Osteoblast (primary cell): Measurements from ENCODE around the gene TPPP2. TPM values are rescaled to one million over a fixed set of nuclear protein-coding genes. Genes with fewer than 3 reads are reported as not detected.
"Not testable (repeated sequence)": the region's sequence is repeated elsewhere in the genome, so short reads cannot be mapped to it uniquely, and the experiment has no call there.

Source experiments
- DNase-seq: peaks from one replicate; pipeline ENCODE4 v3.0.0; 2011; ENCODE audit warnings: low spot score, mixed read lengths; ENCODE audit not compliant: insufficient read length; ENCODE audit errors: missing footprints
- H2AFZ ChIP-seq: 2 replicates; pipeline ENCODE4 v1.6.0; 2011; ENCODE audit warnings: mild to moderate bottlenecking, low read length
- H3K27ac ChIP-seq: 2 replicates; pipeline ENCODE4 v1.5.1; 2011; ENCODE audit warnings: mild to moderate bottlenecking, low read depth, low read length, moderate library complexity
- H3K27me3 ChIP-seq: 2 replicates; pipeline ENCODE4 v1.6.0; 2012; ENCODE audit warnings: mild to moderate bottlenecking, control low read depth, inconsistent platforms, low read length, moderate library complexity; ENCODE audit not compliant: insufficient read depth
- H3K36me3 ChIP-seq: 2 replicates; pipeline ENCODE4 v1.5.1; 2011; ENCODE audit warnings: mild to moderate bottlenecking, low read length, control low read depth, moderate library complexity; ENCODE audit not compliant: insufficient read depth
- H3K4me1 ChIP-seq: 2 replicates; pipeline ENCODE4 v1.5.1; 2011; ENCODE audit warnings: mild to moderate bottlenecking, low read length, control low read depth, moderate library complexity; ENCODE audit not compliant: insufficient read depth
- H3K4me2 ChIP-seq: 2 replicates; pipeline ENCODE4 v1.6.0; 2011; ENCODE audit warnings: mild to moderate bottlenecking, low read length; ENCODE audit not compliant: insufficient read depth
- H3K4me3 ChIP-seq: fragments of 200-600 bp; sonication (generic); 3 replicates; pipeline ENCODE4 v1.5.1; 2012; ENCODE audit warnings: mild to moderate bottlenecking, low read length, inconsistent platforms; ENCODE audit not compliant: insufficient read depth
- H3K79me2 ChIP-seq: 2 replicates; pipeline ENCODE4 v1.6.0; 2012; ENCODE audit warnings: mild to moderate bottlenecking, low read length, control low read depth, inconsistent platforms; ENCODE audit not compliant: insufficient read depth
- H3K9me3 ChIP-seq: 2 replicates; pipeline ENCODE4 v1.5.1; 2011; ENCODE audit warnings: low read depth, low read length, control low read depth
- H4K20me1 ChIP-seq: 2 replicates; pipeline ENCODE4 v1.6.0; 2012; ENCODE audit warnings: mild to moderate bottlenecking, low read length, control low read depth; ENCODE audit not compliant: insufficient read depth
- CTCF ChIP-seq: IDR thresholded peaks from 2 replicates; pipeline ENCODE4 v1.5.1; 2011; ENCODE audit warnings: mild to moderate bottlenecking, low read depth, low read length, moderate library complexity; ENCODE audit errors: extremely low read depth
- total RNA-seq: library from RNA; depleted of rRNA; stranded (reverse); fragments of >200 nt; gene quantifications from 2 replicates; pipeline ENCODE4 v1.2.3, GENCODE V29; 2012

The TPPP2 gene
- total RNA-seq, result not detected in 2 replicates

GRCh38 chr14:21029917-21030316, at the start of gene TPPP2:
Gene TPPP2 (plus strand): TSS chr14:21030217. CDS start chr14:21030582, 365 bp downstream.
- Histone ChIP-seq H3K4me1 (no peaks in the 10 kb centered on the region), H3K27ac (no peak within 1 kb of the TSS), H4K20me1 (no peaks in the 10 kb centered on the region), H3K79me2 (no peaks in the 10 kb centered on the region), H3K4me2 (no peak within 1 kb of the TSS), H3K36me3 (no peaks in the 10 kb centered on the region), H2AFZ (no peak within 1 kb of the TSS), H3K4me3 (no peak within 1 kb of the TSS), H3K9me3 (no peaks in the 10 kb centered on the region), H3K27me3 (peaks cover 57% of the 10 kb centered on the region)
- no peak for DNase-seq
- TF ChIP-seq CTCF, result no peak

- H3K79me2 ChIP-seq, result no peaks in the 10 kb centered on the region
- no peak overlapping the region for H3K27ac ChIP-seq
- no peaks in the 10 kb centered on the region for H4K20me1 ChIP-seq
- no peak for TF ChIP-seq CTCF
- no peaks in the 10 kb centered on the region for H3K4me1 ChIP-seq
- no peak overlapping the region for H3K4me3 ChIP-seq
- no peak overlapping the region for H3K4me2 ChIP-seq
- no peaks in the 10 kb centered on the region for H3K36me3 ChIP-seq
- no peak overlapping the region for H2AFZ ChIP-seq
- H3K9me3 ChIP-seq, result no peaks in the 10 kb centered on the region
- DNase-seq, result no peak
- H3K27me3 ChIP-seq, result no peaks in the 10 kb centered on the region
Measured at GRCh38 chr14:20980906-20981305, 49.1 kb upstream of the TPPP2 start.

- H3K4me1 ChIP-seq, result peaks cover 15% of the 10 kb centered on the region
- H3K4me3 ChIP-seq, result no peak overlapping the region
- DNase-seq, result no peak
- H3K4me2 ChIP-seq, result no peak overlapping the region
- H3K27me3 ChIP-seq, result no peaks in the 10 kb centered on the region
- no peaks in the 10 kb centered on the region for H4K20me1 ChIP-seq
- H3K36me3 ChIP-seq, result no peaks in the 10 kb centered on the region
- H3K9me3 ChIP-seq, result no peaks in the 10 kb centered on the region
- H3K79me2 ChIP-seq, result no peaks in the 10 kb centered on the region
- TF ChIP-seq CTCF, result no peak
- no peak overlapping the region for H2AFZ ChIP-seq
- no peak overlapping the region for H3K27ac ChIP-seq
Measured at GRCh38 chr14:20982646-20983369, 47.2 kb upstream of the TPPP2 start.

DNA sequence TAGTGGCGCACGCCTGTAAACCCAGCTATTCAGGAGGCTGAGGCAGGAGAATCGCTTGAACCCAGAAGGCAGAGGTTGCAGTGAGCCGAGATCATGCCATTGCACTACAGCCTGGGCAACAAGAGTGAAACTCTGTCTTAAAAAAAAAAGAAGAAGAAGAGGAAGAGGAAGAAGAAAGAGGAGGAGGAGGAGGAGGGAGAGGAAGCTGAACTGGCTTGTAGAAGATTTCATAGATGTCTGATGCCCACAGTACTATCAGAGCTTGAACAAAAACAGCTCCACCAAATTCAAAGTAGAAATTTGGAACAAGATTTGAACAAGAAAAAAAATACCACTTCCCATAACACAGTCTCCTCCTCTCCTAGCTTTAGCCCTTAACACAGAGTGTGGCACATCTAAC, 44.4 kb upstream of the TPPP2 start:
- peaks cover 23% of the 10 kb centered on the region for H3K4me1 ChIP-seq
- H3K27me3 ChIP-seq, H3K4me2 ChIP-seq, H4K20me1 ChIP-seq, H3K79me2 ChIP-seq, H3K4me3 ChIP-seq, H2AFZ ChIP-seq, H3K36me3 ChIP-seq, H3K9me3 ChIP-seq, DNase-seq, H3K27ac ChIP-seq: not testable (repeated sequence)
